Effector CD8-positive, alpha-beta T cell (primary cell): ENCODE data around the gene SLC6A19.
"Not testable (repeated sequence)": the region's sequence is repeated elsewhere in the genome, so short reads cannot be mapped to it uniquely, and the experiment has no call there.

Experiments
- DNase-seq: peaks from one replicate; lab custom pipeline; 2025; lab: John Stamatoyannopoulos, UW

SLC6A19 gene

DNA sequence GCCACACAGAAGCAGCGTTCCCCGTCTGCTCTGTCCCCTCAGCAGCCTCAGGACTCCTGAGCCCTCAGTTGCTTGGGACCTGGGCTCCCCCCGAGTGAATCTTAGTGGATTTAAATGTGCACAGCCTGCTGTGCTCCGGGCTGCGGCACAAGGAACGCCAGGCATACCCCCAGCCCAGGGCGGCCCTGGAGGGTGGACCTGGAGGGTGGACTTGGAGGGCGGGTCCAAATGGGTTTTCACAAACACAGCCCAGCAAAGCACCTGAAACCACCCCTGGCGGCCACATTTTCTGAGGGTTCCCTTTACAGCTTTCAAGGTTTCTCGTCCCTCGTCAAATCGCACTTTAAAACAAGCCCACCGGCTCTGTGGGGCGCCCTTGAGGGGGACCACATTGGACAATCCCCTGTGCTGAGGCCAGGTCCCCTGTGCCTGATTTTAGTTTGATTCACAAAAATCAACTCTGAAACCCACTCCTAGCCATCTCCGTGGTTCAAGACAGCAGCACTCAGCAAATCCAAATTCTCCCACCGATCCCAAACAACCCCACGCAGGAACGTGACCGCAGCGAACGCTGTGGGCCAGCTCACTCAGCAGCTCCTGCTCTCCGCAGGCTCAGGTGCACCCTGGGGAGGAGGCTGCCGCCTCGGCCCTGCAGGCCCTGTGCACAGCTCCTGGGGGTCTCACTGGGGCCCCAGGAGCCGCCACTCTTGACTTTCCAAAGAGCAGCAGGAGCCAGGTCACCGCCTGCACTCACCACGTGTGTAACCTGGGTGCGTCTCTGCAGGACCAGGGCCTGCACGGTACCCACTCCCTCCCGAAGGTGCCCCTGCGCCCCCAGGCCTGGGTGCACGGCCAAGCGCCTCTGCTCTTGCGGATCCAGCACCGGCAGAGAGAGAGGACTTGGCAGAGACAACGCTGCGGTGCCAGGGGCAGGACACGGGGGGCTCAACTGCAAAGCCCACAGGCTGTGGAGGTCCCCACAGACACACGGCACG is 64.4 kb downstream of the SLC6A19 start:
- no peak for DNase-seq

DNA sequence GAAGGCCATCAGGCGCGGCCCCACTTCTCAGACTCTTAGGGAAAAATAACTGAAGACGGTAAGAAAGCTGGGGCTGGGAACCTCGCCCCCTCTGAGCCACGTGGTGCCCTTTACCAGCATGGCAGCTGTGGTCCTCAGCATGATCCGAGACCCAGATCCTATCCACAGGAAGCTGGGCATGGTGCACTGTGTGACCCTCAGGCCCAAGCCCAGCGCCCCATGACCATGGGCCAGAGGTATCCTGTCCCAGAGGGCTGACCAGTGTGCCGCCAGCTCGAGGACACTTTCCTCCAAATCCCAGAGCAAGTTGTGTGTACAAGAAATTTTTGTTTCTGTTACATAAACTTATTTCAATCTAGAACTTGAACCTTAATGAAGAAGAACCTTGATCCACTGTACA is 65.4 kb downstream of the SLC6A19 start:
- DNase-seq = no peak

DNA sequence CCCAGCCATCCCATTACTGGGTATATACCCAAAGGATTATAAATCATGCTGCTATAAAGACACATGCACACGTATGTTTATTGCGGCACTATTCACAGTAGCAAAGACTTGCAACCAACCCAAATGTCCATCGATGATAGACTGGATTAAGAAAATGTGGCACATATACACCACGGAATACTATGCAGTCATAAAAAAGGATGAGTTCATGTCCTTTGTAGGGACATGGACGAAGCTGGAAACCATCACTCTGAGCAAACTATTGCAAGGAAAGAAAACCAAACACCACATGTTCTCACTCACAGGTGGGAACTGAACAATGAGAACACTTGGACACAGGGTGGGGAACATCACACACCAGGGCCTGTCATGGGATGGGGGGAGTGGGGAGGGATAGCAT is 66.1 kb downstream of the SLC6A19 start:
- not testable (repeated sequence) for DNase-seq

DNA sequence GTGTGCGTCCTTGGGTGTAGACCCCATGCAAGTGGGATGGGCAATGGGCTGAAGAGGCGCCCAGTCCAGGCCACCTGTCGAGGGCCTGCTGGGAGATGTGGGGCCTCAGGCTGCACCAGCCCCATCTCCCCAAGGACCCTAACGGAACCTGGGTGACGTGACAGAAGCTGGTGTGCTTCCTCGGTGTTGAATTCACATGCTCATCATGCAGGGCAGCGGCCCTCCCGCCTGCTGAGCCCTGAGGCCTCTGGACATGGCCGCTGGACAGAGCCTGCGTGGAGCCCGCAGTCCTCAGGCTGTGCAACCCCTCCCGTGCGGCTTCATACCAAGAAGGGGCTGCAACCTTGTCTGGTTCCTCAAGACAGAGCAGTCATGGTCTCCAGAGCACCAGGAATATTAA is 66.7 kb downstream of the SLC6A19 start:
- DNase-seq = no peak

DNA sequence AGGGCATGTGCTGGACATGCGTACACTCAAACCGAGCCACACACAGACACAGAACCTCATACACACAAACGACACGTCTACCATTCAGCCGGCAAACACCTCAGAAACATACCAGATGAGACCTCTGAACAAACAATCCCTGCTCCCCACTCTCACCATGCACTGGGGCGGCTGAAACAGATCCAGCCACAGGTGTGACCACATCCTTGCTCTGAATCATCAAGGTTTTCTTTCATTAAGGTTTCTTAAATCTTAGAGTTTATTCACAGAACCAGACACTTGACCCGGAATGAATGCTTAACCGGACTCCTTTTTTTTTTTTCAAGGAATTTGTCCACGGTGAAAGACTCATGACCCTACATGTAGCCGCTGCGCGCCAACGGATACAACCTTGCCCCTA is 67.3 kb downstream of the SLC6A19 start:
- DNase-seq = no peak

DNA sequence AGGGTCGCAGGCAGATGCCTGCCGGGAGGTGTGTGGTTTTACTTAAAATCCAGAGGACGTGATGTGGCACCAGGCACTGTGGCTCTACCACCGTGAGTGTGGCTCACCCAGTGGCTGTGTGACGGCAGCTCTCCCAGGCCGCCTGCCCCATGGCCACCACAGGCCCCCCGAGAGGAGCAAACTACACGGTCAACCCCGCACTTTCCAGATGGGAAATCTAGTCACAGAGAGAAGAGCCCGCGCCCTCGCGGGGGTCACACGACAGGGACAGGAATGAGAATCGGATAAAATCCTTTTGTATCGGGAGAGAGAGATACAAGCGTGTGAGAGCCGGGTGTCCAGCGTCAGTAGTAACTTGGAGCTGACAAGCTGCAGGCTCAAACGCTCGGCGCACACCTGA is 69.0 kb downstream of the SLC6A19 start:
- DNase-seq = no peak

DNA sequence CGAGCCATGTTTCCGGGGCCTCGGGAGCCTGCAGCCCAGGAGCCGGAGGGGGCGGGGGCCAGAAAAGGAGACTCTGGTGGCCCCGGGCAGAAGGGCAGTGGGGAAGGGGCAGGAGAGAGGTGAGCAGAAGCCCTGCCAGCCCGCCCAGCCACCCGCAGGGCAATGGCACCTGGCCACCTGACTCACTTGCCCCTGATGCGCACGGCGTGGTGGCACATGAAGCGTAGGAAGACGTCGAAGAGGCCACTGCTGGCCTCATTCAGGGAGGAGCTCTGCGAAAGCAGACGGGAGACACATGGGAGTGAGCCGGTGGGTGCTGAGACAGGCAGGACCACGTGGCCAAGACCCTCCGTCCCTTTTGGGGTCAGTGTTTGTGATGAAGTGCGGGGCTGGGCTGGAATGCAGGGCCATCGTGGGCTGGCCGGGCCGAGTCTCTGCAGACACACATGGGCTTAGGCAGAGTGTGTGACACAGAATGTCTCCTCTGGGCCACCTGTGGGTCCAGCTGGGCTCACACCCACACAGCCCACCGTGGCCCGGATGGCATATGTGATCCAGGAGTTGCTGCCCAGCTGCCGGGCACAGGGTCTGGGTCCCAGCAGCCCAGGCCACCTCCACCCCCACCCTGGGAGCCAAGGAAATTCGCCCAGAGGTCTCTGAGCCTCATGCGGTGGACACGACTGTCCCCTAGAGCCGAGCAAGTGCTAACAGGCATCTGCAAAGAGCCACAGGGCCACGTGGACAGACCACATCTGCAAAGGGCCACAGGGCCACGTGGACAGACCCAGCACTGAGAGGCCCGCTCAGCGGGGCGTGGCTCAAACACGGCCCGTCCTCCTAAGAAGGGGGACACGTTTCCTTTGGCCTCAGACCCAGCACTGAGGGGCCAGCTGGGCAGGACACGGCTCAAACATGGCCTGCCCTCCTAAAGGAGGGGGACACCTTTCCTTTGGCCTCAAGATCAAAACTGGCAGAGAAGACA is 69.8 kb downstream of the SLC6A19 start:
- no peak for DNase-seq

DNA sequence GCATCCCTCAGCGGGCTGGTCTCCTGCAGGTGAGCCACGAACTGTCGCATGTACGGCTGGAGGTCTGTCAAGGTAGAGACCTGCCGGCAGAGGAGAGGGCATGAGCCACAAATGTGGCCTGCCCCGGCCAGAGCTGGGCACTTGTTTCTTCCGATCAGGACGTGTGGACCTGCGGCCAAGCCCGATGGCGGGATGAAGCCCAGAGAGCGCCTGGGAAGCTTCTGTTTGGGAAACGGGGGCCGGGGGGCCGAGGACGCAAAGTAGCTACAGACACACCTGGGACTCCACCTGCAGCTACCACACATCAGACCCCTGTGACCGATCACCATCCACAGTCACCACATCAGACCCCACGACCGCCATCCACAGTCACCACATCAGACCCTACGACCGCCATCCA is 70.8 kb downstream of the SLC6A19 start:
- DNase-seq = no peak

DNA sequence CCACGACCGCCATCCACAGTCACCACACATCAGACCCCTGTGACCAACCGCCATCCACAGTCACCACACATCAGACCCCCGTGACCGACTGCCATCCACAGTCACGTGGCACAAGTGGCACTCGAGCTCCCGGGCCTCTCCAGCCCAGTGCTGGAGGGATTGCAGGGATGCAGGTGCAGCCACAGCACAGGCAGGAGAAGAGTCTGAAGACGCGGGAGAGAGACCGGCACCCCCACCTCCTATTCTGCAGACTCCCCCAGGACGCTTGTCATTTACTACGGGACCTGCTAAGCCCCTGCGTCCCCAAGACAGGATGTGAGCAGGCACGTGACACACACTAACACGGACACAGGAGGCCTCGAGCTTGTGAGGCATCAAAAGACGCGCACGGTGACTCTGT is 72.3 kb downstream of the SLC6A19 start:
- DNase-seq = no peak

- DNase-seq = no peak
These were observed 73.1 kb downstream of the SLC6A19 start for GRCh38 chr5:1274471-1274870.
